GM20000 (cell line): ENCODE measurements around the gene SOCS4.

Source experiments
- DNase-seq: peaks from one replicate; pipeline ENCODE4 v3.0.0; 2012; ENCODE audit warnings: low spot score
- TF ChIP-seq, protein P1 (sequence below): IDR thresholded peaks from 2 replicates; pipeline ENCODE4 v1.5.1; 2012; ENCODE audit warnings: mild to moderate bottlenecking, control low read depth; ENCODE audit errors: extremely low read depth, missing control alignments

The SOCS4 gene

DNA sequence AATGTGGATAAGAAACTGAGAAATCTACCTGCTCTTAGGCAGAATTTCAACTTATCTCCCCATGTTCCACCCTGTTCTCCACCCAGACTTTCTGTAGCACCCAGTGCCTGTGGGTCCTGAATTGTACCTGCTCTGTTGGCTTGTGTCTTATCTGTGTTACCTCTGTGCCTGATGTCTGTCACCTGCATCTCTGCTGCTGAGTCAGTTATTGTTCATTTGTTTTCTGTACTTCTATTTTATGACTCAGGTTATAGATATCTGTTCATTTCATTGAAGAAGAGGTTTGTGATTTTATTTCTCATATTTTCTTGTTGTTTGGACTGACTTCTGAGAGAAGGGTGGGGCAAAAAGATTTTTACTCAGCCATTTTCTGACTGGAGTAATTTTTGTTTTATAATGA is 11.7 kb downstream of the SOCS4 start:
- no peak for DNase-seq
- TF ChIP-seq, protein P1, sequence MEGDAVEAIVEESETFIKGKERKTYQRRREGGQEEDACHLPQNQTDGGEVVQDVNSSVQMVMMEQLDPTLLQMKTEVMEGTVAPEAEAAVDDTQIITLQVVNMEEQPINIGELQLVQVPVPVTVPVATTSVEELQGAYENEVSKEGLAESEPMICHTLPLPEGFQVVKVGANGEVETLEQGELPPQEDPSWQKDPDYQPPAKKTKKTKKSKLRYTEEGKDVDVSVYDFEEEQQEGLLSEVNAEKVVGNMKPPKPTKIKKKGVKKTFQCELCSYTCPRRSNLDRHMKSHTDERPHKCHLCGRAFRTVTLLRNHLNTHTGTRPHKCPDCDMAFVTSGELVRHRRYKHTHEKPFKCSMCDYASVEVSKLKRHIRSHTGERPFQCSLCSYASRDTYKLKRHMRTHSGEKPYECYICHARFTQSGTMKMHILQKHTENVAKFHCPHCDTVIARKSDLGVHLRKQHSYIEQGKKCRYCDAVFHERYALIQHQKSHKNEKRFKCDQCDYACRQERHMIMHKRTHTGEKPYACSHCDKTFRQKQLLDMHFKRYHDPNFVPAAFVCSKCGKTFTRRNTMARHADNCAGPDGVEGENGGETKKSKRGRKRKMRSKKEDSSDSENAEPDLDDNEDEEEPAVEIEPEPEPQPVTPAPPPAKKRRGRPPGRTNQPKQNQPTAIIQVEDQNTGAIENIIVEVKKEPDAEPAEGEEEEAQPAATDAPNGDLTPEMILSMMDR: no peak

- DNase-seq: no peak
- TF ChIP-seq, protein P1: no peak
Observed at GRCh38 chr14:55043528-55043927, 16.5 kb downstream of the SOCS4 start.

GRCh38 chr14:55045087-55045486 is 18.1 kb downstream of the SOCS4 start:
- TF ChIP-seq, protein P1: no peak

GRCh38 chr14:55047301-55048053 is 20.4 kb downstream of the SOCS4 start:
- TF ChIP-seq, protein P1: no peak
- no peak for DNase-seq

More at GRCh38 chr14:55045087-55045486, 18.1 kb downstream of the SOCS4 start:
- no peak for DNase-seq

DNA sequence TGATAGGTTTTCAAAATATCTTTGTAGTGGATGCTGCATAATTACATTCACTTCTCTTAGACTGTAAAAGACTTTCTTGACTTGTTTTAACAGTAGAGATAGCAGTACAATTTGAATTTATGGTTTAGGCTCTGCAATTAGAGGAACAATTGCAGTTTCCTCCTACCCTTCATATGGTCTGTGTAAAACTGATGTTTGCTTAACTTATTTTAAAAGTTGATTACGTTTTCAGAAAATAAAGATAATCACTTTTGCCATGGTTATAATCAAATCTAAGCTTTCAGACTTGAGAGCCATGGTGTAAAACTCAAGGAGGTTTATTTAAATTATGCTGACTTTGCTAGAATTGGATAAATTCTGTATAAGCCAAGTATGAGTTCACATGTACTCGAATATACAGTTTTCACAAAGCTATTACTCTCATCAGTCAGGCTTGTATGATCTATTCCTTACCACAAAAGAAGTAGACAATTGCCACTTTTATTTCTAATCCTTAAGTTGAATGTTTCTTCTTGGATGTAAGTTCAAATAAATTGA is 21.9 kb downstream of the SOCS4 start:
- DNase-seq: no peak
- TF ChIP-seq, protein P1: no peak

GRCh38 chr14:55051165-55051422 is 24.1 kb downstream of the SOCS4 start:
- no peak for DNase-seq
- TF ChIP-seq, protein P1: no peak

GRCh38 chr14:55051423-55052268 is 24.6 kb downstream of the SOCS4 start, which contains the start of gene MAPK1IP1L:
TSS of gene MAPK1IP1L (plus strand) at chr14:55051647. CDS start at chr14:55061684, 10,037 bp downstream.
- TF ChIP-seq, protein P1: peak; percentile 96
- peak; percentile 97 for DNase-seq
